Keratinocyte (primary cell): ENCODE measurements around the gene LPCAT2. TPM values are rescaled to one million over a fixed set of nuclear protein-coding genes. Genes with fewer than 3 reads are reported as not detected.

Experiments used
- DNase-seq: peaks from one replicate; pipeline ENCODE4 v3.0.0-alpha.2; 2011; ENCODE audit warnings: low read depth, missing footprints, low spot score
- FAIRE-seq: peaks from 2 replicates; lab custom pipeline; 2011; peaks lifted over from hg19 to GRCh38; lab: Jason Lieb, UNC
- H2AFZ ChIP-seq: 2 replicates; pipeline ENCODE4 v1.6.0; 2012; ENCODE audit warnings: low read length, control low read depth, inconsistent platforms; ENCODE audit not compliant: control insufficient read depth
- H3K27ac ChIP-seq: 2 replicates; pipeline ENCODE4 v1.5.1; 2011; ENCODE audit warnings: low read length; ENCODE audit not compliant: control insufficient read depth, insufficient read depth
- H3K27me3 ChIP-seq: 3 replicates; pipeline ENCODE4 v1.6.0; 2011; ENCODE audit warnings: low read length; ENCODE audit not compliant: control insufficient read depth, insufficient read depth; ENCODE audit errors: extremely low read depth
- H3K36me3 ChIP-seq, 2 experiments: 2 replicates in 1 of 2; 3 replicates in 1 of 2; pipeline ENCODE4 v1.5.1; 2011; ENCODE audit warnings: low read length in 2 of 2, mild to moderate bottlenecking in 1 of 2; ENCODE audit not compliant: control insufficient read depth in 2 of 2, insufficient read depth in 2 of 2; ENCODE audit errors: extremely low read depth in 1 of 2
- H3K4me1 ChIP-seq: 3 replicates; pipeline ENCODE4 v1.5.1; 2011; ENCODE audit warnings: low read length; ENCODE audit not compliant: control insufficient read depth, insufficient read depth; ENCODE audit errors: extremely low read depth
- H3K4me2 ChIP-seq: 3 replicates; pipeline ENCODE4 v1.6.0; 2011; ENCODE audit warnings: low read depth, low read length; ENCODE audit not compliant: control insufficient read depth, insufficient read depth; ENCODE audit errors: extremely low read depth
- H3K4me3 ChIP-seq, 3 experiments: fragments of 200-600 bp in 1 of 3; sonication (generic) in 1 of 3; 2 replicates in 2 of 3; 3 replicates in 1 of 3; pipeline ENCODE4 v1.5.1; 2011 to 2016; ENCODE audit warnings: low read length in 3 of 3, mild to moderate bottlenecking in 3 of 3, control low read depth in 2 of 3, inconsistent platforms in 1 of 3, low read depth in 1 of 3, mixed read lengths in 1 of 3, mixed run types in 1 of 3, moderate library complexity in 1 of 3; ENCODE audit not compliant: control insufficient read depth in 2 of 3, insufficient read depth in 2 of 3; ENCODE audit errors: extremely low read depth in 1 of 3
- H3K79me2 ChIP-seq: 2 replicates; pipeline ENCODE4 v1.6.0; 2012; ENCODE audit warnings: low read length; ENCODE audit not compliant: control insufficient read depth, insufficient read depth
- H3K9ac ChIP-seq: 3 replicates; pipeline ENCODE4 v1.6.0; 2011; ENCODE audit warnings: low read length; ENCODE audit not compliant: control insufficient read depth, insufficient read depth; ENCODE audit errors: extremely low read depth
- H3K9me1 ChIP-seq: 3 replicates; pipeline ENCODE4 v1.6.0; 2011; ENCODE audit warnings: low read length; ENCODE audit not compliant: control insufficient read depth, insufficient read depth; ENCODE audit errors: extremely low read depth
- H3K9me3 ChIP-seq: 2 replicates; pipeline ENCODE4 v1.5.1; 2012; ENCODE audit warnings: low read depth, low read length; ENCODE audit not compliant: control insufficient read depth
- H4K20me1 ChIP-seq: 3 replicates; pipeline ENCODE4 v1.6.0; 2011; ENCODE audit warnings: low read length; ENCODE audit not compliant: control insufficient read depth, insufficient read depth; ENCODE audit errors: extremely low read depth
- CTCF ChIP-seq, 3 experiments: IDR thresholded peaks in 1 of 3; conservative IDR thresholded peaks in 1 of 3; optimal IDR thresholded peaks in 1 of 3; 2 replicates in 2 of 3; 3 replicates in 1 of 3; pipeline versions ENCODE3 to v1.5.1; 2011; ENCODE audit warnings: low read length in 3 of 3, mild to moderate bottlenecking in 3 of 3, moderate library complexity in 2 of 3, control low read depth in 1 of 3, inconsistent platforms in 1 of 3; ENCODE audit not compliant: insufficient read depth in 2 of 3; ENCODE audit errors: extremely low read depth in 1 of 3
- EZH2 ChIP-seq: IDR thresholded peaks from one replicate; pipeline ENCODE4 v1.6.1; 2012; ENCODE audit warnings: inconsistent platforms, mild to moderate bottlenecking, low read length, moderate library complexity
- dilution Hi-C: fragments of 300-500 bp; cut with MboI; formaldehyde crosslinking; loops from one replicate; pipeline ENCODE4 v1.7.0; 2020; ENCODE audit warnings: low sequenced_read_pairs; ENCODE audit not compliant: extremely low pct_ligation_motif_present
- polyA plus RNA-seq, 5 experiments: library from polyadenylated mRNA; depleted of rRNA in 3 of 5; stranded (reverse) in 3 of 5; stranded (forward) in 1 of 5; unstranded in 1 of 5; fragments of >200 nt; gene quantifications; 1 replicate in 1 of 5; 2 replicates in 3 of 5; 3 replicates in 1 of 5; pipeline versions ENCODE4 v1.2.1 to v1.2.3, GENCODE V29; 2011 to 2012; ENCODE audit warnings: missing spikeins in 2 of 5, low read depth in 1 of 5, low replicate concordance in 1 of 5

The LPCAT2 gene
- polyA plus RNA-seq, 1 donor (not counting 4 experiments of a cell fraction or from before 2014, with no cell fraction given), result 54.4 TPM

GRCh38 chr16:55628306-55628968 is 119.6 kb downstream of the LPCAT2 start:
- no peak for FAIRE-seq
- H3K4me3 ChIP-seq, result no peak overlapping the region

GRCh38 chr16:55630774-55631173 is 121.9 kb downstream of the LPCAT2 start:
- no peak for TF ChIP-seq EZH2
- TF ChIP-seq CTCF (optimal IDR thresholded peaks at IDR 0.05 in 1 of 3, IDR thresholded peaks at IDR 0.05 in 1 of 3, conservative IDR thresholded peaks at IDR 0.05 in 1 of 3; ENCODE audit: extremely low read depth in 1 of 3, insufficient read depth in 2 of 3, low read length in 3 of 3), result no peak
- Histone ChIP-seq H3K4me3 (no peak overlapping the region), H3K4me1 (no peaks in the 10 kb centered on the region), H3K4me2 (no peak overlapping the region), H2AFZ (no peak overlapping the region), H3K79me2 (no peaks in the 10 kb centered on the region), H3K27ac (no peak overlapping the region), H4K20me1 (no peaks in the 10 kb centered on the region), H3K27me3 (peaks cover 4% of the 10 kb centered on the region), H3K9me1 (no peaks in the 10 kb centered on the region), H3K9me3 (no peaks in the 10 kb centered on the region), H3K9ac (no peak overlapping the region), H3K36me3 (no peaks in the 10 kb centered on the region)
- DNase-seq, result no peak
- dilution Hi-C loops, result no loop called here
- no peak for FAIRE-seq

More at GRCh38 chr16:55628306-55628968, 119.6 kb downstream of the LPCAT2 start:
- H3K36me3 ChIP-seq, result no peaks in the 10 kb centered on the region
- H3K9me3 ChIP-seq, result no peaks in the 10 kb centered on the region
- H3K9ac ChIP-seq, result no peak overlapping the region
- H3K27ac ChIP-seq, result no peak overlapping the region
- H2AFZ ChIP-seq, result no peak overlapping the region
- H3K9me1 ChIP-seq, result peaks cover 2% of the 10 kb centered on the region
- no peaks in the 10 kb centered on the region for H4K20me1 ChIP-seq
- dilution Hi-C loops, result no loop called here
- DNase-seq, result no peak
- H3K4me1 ChIP-seq, result no peaks in the 10 kb centered on the region
- no peak for TF ChIP-seq EZH2
- no peak for TF ChIP-seq CTCF (optimal IDR thresholded peaks at IDR 0.05 in 1 of 3, IDR thresholded peaks at IDR 0.05 in 1 of 3, conservative IDR thresholded peaks at IDR 0.05 in 1 of 3; ENCODE audit: extremely low read depth in 1 of 3, insufficient read depth in 2 of 3, low read length in 3 of 3)
- H3K27me3 ChIP-seq, result peaks cover 3% of the 10 kb centered on the region
- H3K79me2 ChIP-seq, result no peaks in the 10 kb centered on the region
- no peak overlapping the region for H3K4me2 ChIP-seq
